ENCODE results near the gene IL18RAP.
A peak's percentile ranks its signal among the peaks of the same experiment; 100 is the strongest.

Gene IL18RAP

DNA sequence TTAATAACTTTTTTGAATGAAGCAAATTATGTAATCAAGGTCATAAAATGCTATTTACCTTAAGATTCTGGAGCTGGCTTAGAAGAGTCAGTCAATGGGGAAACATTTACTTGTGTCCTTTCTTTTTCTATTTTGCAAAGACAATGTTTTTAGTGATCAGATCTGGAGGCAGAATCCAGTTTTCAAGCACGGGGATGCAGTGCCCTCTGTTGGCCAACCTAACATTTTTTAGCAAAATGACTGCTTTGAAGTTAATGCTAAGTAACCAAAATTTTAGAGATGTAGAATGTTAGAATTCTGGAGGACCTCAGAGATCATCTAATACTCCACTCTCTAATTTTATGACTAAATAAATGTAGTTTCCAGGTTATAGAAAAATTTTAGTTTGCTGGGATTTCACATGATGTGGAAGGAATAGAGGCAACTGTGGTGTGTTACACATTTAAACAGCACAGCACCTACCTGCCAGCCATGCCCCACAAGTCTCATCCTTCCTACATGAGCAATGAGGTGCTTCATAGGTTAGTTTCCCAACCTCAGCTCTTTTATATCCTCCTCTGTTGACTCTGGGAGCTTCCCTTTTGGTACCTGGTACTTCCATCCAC is 26.5 kb downstream of the IL18RAP start:
- FAIRE-seq = peak; percentile 90
- no peak for DNase-seq (ENCODE audit: extremely low spot score, insufficient read length, low read depth)

DNA sequence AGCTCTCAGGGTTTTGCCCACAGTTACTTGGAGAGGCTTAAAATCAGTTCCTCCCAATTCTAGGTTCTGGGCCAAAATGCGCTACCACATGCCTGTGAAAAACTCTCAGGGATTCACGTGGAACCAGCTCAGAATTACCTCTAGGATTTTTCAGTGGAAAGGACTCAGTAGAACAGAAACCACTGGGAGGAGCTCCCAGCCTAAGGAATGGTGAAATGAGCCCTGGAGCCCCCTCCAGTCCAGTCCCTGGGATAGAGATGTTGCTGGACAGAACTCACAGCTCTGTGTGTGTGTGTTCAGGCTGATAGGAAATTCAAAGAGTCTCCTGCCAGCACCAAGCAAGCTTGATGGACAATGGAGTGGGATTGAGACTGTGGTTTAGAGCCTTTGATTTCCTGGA is 29.0 kb downstream of the IL18RAP start:
- FAIRE-seq (no peak), DNase-seq (ENCODE audit: extremely low spot score, insufficient read length, low read depth) (no peak)

DNA sequence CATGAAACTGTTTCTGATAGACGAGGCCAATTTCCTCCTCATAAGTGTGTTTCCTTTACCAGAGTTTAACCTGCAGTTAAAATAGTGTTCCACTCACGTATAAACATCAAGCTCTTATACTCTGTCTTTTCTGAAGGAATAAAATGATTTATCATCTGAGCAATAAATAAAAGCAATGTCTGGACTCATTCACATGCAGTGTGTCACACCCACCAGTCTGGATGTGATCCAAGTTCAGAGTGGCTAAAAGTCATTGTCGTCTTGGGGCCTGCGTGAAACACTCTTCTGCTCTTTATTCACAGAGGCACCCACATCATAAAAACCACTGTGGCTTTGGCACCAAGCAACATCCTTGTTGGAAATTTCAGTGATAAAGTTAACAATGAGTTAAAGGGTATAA is 30.5 kb downstream of the IL18RAP start:
- DNase-seq (ENCODE audit: extremely low spot score, insufficient read length, low read depth) (no peak), FAIRE-seq (no peak)

DNA sequence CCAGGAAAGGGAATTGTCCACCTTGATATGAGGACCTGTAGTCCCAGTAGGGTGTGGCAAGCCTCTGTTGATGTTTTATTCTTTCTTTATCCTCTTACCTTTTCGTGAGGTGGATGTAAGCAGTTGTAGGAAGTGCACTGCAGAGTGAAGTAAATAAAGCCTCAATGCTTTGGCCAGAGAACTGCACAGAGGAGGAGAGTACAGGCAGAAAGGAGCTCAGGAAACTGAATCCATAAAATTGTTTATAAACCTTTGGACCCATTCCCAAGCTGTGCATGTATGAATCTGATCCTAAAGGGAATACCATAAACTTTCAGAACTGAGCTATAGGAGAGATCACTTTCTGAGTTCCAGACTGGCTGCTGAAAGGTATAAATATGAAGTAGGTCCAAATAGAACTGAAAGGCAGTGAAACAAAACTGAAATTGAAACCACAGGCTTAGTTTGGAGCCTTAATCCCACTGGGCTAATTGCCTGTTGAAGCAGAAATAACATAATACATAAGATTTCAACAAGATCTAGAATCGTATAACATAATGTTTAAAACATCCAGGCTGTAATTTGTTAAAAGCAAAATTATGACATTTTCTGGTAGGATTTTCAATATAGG is 32.2 kb downstream of the IL18RAP start:
- no peak for DNase-seq (ENCODE audit: extremely low spot score, insufficient read length, low read depth)
- no peak for FAIRE-seq

DNA sequence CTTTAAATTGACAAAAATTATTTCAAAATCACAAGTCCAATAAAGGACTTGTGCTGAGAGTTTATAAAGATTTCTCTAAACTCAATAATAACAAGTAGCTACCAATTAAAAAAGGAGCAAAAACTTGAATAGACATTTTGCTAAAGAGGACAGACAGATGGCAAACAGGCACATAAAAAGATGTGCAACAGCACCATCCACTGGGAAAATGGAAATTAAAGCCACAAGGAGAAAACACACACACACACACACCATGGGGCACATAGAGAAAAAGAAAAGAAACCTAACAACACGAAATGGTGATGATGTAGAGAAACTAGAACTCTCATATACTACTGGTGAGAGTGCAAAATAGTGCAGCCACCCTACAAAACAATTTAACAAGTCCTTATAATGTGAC is 37.5 kb downstream of the IL18RAP start:
- DNase-seq (ENCODE audit: extremely low spot score, insufficient read length, low read depth) (no peak), FAIRE-seq (no peak)

DNA sequence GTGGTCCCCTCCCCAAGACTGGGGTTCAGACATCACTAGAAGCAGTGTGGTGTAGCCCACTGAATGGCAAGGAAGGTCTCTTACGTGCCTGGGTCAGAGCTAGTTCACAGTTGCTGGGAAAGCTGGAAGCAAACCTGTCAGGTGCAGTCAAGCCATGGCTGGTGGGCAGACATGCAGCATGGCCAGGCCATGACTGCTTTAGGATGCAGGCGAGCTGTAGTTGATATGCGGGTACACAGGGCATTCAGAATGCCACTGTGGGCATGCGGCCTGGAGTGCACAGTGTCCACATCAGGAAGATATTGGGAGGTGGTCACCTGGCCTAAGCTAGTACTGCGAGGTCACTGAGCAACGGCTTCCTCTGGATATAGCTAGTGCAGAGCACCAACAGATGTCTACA is 38.2 kb downstream of the IL18RAP start:
- no peak for FAIRE-seq

DNA sequence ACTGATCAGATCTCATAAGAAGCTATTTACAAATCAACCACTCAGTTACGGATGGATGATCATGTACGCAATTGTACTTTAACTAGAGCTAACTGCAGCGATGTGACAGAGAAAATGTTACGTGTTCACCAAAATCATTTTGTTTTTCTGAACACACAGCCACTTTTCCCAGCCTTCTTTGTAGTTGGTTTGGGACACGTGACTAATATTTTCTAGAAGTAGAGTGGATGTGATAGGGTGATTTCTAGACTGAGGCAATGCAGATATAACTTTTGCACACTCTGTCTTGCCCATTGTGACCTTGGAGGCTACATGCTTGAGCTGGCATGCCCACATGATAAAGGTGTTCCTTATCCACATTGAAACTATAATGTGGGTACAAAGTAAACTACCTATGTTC is 40.2 kb downstream of the IL18RAP start:
- FAIRE-seq (no peak), DNase-seq (ENCODE audit: extremely low spot score, insufficient read length, low read depth) (no peak)

More for the DNA sequence above, 38.2 kb downstream of the IL18RAP start:
- DNase-seq (ENCODE audit: extremely low spot score, insufficient read length, low read depth) = no peak

DNA sequence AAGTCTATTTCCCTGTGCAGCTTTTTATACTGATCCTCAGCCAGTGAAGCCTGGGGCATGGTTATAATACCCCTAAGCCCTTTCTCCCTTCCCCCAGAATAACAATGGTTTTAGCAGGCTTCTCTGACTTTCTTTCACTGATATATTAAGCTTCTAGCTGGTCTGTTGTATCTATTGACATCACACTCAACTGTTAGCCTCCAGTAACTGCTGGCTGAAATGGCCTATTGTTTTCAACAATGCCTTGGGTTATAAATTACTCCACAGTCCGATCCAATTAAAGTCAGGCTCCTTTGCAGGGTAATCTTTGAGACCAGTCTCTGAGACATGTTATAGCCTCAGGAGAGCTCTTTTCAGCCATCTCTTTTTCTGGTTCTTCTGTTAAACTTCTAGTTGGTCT is 47.2 kb downstream of the IL18RAP start:
- no peak for DNase-seq (ENCODE audit: extremely low spot score, insufficient read length, low read depth)
- FAIRE-seq = no peak

DNA sequence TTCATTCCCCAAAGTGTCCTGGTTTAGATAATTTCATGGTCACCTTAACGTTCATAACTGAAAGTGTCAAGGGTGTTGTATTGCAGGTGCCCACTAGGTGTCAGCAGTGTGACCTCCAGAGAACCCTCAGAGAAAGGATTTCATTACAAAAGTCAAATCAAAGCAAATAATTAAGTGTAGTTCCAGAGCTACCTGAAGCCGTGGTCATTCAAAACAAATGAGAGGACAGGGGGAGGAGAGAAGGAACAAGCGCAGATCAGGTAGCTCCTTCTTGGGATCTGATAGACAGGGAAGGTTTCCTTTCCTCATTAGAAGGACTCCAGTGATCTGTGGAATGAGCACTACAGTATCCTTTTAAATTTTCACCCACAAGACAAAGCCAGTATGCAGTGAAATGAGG is 50.1 kb downstream of the IL18RAP start, which contains the start of gene SLC9A4:
Gene SLC9A4, plus strand, starts transcription at position 207 of the 400 bp plus-strand sequence. CDS start 534 bp downstream, outside the sequence.
- peak; percentile 81 for FAIRE-seq
- no peak for DNase-seq (ENCODE audit: extremely low spot score, insufficient read length, low read depth)

DNA sequence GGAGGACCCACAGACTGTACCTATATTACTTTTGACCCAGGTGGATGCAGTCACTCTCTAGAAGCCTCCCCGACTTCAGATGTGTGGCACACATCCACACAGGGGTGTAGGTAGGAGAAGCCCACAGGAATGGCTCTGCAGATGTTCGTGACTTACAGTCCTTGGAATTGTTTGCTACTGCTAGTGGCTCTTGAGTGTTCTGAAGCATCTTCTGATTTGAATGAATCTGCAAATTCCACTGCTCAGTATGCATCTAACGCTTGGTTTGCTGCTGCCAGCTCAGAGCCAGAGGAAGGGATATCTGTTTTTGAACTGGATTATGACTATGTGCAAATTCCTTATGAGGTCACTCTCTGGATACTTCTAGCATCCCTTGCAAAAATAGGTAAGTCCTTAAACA is 50.7 kb downstream of the IL18RAP start:
- FAIRE-seq (no peak), DNase-seq (ENCODE audit: extremely low spot score, insufficient read length, low read depth) (no peak)

DNA sequence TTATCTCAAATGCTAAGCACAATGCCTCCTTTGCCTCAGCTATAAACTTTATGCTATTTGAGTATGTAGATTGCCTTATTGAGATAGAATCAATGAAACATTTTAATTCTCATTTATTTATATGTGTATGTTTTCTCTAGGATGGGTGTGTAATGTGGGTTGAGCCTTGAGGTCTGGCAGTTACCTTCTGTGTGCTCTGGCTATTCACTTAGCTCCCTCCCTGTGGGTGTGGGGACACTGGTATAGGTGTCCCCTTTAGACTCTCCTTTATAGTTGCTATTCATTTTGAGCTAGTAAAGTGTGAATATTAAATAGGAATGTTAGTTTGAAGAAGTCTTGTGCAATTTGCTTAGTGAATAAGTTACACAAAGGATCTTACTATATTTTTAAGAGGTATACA is 51.8 kb downstream of the IL18RAP start:
- no peak for DNase-seq (ENCODE audit: extremely low spot score, insufficient read length, low read depth)
- no peak for FAIRE-seq

DNA sequence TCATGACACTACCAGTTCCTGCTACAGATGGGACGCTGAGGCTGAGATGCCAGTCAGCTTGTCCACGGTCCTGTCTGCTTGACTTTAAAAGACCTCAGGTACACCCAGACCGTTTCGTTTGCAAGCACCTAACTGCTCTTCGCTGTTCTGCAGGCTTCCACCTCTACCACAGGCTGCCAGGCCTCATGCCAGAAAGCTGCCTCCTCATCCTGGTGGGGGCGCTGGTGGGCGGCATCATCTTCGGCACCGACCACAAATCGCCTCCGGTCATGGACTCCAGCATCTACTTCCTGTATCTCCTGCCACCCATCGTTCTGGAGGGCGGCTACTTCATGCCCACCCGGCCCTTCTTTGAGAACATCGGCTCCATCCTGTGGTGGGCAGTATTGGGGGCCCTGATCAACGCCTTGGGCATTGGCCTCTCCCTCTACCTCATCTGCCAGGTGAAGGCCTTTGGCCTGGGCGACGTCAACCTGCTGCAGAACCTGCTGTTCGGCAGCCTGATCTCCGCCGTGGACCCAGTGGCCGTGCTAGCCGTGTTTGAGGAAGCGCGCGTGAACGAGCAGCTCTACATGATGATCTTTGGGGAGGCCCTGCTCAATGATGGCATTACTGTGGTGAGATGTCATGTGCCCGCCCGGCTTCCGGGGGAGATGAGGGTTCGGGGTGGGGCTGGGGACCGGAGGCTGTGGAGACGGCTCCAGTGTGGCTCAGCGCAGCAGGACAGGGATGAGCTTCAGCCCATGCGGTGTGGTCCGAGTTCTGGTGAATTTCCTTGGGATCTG is 55.9 kb downstream of the IL18RAP start:
- DNase-seq (ENCODE audit: extremely low spot score, insufficient read length, low read depth) (no peak), FAIRE-seq (no peak)

DNA sequence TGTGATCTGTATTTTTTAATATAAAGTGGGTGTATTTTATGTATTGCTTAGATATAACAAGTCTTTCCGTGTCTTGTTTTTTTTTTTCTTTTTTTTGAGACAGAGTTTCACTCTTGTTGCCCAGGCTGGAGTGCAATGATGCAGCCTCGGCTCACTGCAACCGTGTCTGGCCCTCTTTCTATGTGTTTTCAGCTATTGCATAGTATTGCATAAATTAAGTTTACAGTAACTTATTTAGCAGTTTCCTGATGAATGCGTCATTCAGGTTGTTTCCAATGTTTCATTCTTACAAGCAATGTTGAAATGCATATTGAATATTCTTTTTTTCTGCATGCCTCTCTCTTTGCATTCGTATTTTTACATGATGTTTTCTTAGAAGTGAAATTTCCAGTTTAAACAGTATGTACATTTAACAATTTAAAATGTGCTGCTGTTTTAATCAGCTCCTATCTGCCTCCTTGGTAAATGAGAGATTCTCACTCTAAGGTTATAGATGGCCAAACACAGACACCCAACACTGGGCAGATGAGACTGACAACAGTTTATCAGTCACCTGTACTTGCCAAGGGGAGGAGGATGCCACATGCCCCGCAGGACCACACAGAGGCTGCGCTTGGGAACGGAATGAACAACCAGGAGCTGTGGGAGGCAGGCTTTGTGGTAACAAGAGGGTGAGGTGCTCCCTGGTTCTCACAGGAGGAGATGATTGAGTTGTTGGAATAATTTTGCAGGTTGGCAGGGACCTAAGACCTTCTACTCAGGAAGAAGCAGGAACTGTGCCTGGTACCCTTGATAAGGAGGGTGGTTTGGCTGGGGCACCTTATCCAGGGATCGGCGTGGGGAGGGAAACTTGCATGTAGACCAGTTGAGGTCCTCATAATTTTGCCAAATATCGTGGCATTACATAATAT is 57.6 kb downstream of the IL18RAP start:
- DNase-seq (ENCODE audit: extremely low spot score, insufficient read length, low read depth) (no peak), FAIRE-seq (no peak)

DNA sequence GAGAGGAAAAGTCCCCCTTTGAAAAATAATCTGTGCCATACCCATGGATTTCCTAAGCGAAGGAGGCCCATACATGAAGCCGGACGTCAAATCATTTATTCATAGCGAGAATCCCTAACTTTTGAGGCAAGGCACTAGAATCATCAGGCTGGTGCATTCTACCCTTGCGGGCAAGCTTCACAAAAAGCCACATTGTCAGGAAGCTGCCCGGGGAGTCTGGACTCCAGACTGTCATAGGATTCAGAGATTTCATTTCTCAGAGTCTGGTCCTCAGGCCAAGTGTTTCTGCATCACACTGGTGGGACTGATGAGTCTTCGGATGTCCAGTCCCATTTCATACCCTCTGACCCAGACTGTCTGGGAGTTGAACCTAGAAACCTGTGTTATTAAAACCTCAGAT is 59.0 kb downstream of the IL18RAP start:
- DNase-seq (ENCODE audit: extremely low spot score, insufficient read length, low read depth) = no peak
- no peak for FAIRE-seq

DNA sequence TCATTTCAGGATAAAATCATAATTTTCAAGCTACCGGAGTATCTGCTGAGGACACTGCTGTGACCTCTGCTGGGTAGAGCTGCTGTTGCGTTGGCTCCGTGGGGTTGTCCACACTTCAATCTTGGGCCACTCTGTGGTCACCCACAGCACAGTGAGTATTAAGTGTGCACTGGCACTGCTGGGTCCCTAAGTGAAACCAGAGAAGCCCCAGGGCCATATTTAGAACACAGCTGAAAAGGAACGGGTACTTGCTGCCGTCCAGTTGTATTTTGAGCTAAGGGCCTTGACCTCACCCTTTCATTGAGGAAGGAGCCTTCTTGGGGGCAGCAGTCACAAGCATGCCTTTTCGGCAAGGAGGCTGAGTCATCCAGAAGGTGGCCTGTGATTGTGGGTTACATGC is 60.1 kb downstream of the IL18RAP start:
- no peak for DNase-seq (ENCODE audit: extremely low spot score, insufficient read length, low read depth)
- no peak for FAIRE-seq

DNA sequence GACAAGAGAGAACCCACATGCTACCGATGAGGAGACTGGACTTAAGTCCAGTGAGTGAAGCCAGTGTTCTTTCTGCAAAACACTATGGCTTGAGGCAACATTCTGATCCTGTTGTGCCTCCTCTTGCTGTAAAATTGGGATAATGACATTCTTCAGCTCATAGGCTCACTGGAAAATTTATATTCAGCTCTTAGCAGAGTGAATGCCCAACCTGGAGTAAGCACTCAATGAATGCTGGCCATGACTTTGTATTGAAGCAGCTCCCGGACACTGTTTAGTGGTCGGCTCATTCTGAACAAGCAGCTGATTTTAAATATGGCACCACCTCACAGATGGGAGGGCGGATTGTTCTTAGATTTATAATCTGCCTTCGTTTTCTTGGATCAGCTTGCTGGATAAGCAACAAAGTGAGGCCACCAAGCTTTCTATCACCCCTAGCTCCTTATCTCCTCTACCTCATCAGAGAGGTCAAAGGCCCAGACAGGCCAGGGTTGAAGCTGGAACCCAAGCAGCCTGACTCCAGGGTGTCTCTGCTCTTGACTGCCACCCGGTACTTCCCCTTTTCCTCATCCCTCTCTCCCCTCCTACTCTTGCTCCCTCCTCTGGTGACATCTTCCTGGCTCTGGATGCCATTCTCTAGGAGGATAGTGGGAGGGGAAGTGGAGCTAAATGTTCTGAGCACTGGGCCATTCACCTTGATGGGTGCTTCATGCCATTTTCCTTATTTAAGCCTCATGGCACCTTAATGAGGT is 61.5 kb downstream of the IL18RAP start:
- FAIRE-seq = no peak
- no peak for DNase-seq (ENCODE audit: extremely low spot score, insufficient read length, low read depth)

DNA sequence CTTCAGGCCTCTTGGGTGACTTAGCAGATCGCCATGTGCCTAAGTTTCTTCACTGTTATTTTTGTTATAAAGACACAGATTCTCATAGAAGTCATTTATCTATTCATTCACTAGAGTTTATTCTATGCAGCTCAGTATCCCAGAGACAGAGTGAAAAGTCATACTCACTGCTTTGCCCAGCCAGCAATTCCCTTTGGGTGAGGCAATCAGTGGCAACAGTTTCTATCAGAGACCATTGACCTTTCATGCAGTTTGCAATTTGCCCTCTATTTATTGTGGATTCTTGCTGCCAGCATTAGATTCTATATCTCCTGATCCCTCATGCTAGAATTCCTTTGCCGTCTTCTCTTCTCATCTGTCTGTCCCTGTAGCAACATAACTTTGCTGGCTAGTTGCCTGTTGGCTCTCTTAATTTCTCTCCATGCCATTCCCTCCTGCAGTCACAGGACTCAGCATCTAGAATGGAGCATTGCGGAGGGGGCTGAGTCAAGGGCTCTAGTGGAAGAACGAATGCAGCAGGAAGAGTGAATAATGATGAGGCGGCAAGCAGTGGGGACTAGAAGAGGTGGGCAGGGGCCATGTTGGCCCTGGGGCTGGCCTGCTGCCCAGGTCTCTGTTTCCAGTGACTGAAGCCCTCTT is 62.3 kb downstream of the IL18RAP start:
- FAIRE-seq (no peak), DNase-seq (ENCODE audit: extremely low spot score, insufficient read length, low read depth) (no peak)

DNA sequence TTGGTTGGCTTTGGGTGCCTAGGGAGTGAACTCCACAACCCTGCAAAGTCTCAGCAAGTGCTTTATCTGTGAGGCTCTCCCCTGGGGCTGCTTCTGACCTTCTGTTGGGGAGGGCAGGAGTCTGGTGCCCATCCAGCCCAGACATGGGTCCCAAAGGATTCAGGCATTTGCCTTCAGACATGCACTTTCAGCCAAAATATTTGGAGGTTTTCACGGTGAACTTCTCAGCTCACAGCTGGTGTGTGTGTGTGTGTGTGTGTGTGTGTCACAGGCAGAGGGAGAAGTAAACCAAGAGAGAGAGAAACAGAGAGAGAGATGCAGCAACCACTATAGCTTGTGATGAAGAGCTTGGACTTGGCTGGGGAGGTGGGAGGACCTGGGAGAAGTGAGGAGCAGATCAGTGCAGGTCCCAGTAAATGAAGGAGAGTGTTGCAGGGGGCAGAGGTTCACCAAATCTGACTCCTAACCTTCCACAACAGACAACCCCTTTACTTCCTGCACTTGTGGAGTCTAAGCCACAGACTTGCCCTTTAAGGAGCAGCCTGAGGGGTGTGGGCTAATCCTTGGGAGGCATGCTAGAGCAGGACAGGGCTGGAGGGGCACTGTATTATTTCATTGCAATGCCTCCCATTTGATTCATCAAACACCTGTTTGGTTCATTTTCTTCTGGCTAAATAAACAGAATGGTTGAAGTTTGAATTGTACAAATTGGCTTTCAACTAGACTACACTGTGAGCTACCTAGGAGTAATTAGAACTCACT is 64.2 kb downstream of the IL18RAP start:
- DNase-seq (ENCODE audit: extremely low spot score, insufficient read length, low read depth) (no peak), FAIRE-seq (no peak)

All from GM18507 (cell line).